Measurements from ENCODE around the gene ADAMTS16. TPM values are rescaled to one million over a fixed set of nuclear protein-coding genes. Genes with fewer than 3 reads are reported as not detected.

Gene ADAMTS16, protein sequence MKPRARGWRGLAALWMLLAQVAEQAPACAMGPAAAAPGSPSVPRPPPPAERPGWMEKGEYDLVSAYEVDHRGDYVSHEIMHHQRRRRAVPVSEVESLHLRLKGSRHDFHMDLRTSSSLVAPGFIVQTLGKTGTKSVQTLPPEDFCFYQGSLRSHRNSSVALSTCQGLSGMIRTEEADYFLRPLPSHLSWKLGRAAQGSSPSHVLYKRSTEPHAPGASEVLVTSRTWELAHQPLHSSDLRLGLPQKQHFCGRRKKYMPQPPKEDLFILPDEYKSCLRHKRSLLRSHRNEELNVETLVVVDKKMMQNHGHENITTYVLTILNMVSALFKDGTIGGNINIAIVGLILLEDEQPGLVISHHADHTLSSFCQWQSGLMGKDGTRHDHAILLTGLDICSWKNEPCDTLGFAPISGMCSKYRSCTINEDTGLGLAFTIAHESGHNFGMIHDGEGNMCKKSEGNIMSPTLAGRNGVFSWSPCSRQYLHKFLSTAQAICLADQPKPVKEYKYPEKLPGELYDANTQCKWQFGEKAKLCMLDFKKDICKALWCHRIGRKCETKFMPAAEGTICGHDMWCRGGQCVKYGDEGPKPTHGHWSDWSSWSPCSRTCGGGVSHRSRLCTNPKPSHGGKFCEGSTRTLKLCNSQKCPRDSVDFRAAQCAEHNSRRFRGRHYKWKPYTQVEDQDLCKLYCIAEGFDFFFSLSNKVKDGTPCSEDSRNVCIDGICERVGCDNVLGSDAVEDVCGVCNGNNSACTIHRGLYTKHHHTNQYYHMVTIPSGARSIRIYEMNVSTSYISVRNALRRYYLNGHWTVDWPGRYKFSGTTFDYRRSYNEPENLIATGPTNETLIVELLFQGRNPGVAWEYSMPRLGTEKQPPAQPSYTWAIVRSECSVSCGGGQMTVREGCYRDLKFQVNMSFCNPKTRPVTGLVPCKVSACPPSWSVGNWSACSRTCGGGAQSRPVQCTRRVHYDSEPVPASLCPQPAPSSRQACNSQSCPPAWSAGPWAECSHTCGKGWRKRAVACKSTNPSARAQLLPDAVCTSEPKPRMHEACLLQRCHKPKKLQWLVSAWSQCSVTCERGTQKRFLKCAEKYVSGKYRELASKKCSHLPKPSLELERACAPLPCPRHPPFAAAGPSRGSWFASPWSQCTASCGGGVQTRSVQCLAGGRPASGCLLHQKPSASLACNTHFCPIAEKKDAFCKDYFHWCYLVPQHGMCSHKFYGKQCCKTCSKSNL
- total RNA-seq = under 0.01 and 0.26 TPM in 2 replicates

GRCh38 chr5:5139777-5140478 is at the start of gene ADAMTS16:
TSS of gene ADAMTS16 (plus strand) at chr5:5140330. CDS start at chr5:5140468, 138 bp downstream.

Small RNA genes lying within 50 kb of the gene (small RNA-seq; reads per million reads assigned to genes)
- gene RN7SKP73 = not detected
